PC-9 (cell line): ENCODE data around the gene PRKG1.

ENCODE experiments used
- CTCF ChIP-seq: fragments of 200-600 bp; sonication (generic); conservative IDR thresholded peaks from 2 replicates; pipeline ENCODE4 v1.6.1; 2017; ENCODE audit warnings: mixed run types, antibody characterized with exemption, mild to moderate bottlenecking, moderate library complexity
- EZH2 ChIP-seq: fragments of 200-600 bp; sonication (generic); IDR thresholded peaks from 2 replicates; pipeline ENCODE4 v1.8.0; 2017; ENCODE audit warnings: antibody characterized with exemption, low read depth

GRCh38 chr10:51301644-51302043 is 227.4 kb downstream of the PRKG1 start:
- no peak for TF ChIP-seq CTCF
- TF ChIP-seq EZH2, result no peak
